ENCODE measurements around the gene ARHGEF3.
"Not testable (repeated sequence)": the region's sequence is repeated elsewhere in the genome, so short reads cannot be mapped to it uniquely, and the experiment has no call there.

The ARHGEF3 gene

GRCh38 chr3:56724676-56725075, 77.1 kb downstream of the ARHGEF3 start:
- no peak for DNase-seq

- DNase-seq: no peak
These were observed 80.9 kb downstream of the ARHGEF3 start for GRCh38 chr3:56720849-56721248.

GRCh38 chr3:56718809-56719208, 82.9 kb downstream of the ARHGEF3 start:
- DNase-seq: not testable (repeated sequence)

- DNase-seq: no peak
These were observed 90.4 kb downstream of the ARHGEF3 start for GRCh38 chr3:56711344-56711743.

DNA sequence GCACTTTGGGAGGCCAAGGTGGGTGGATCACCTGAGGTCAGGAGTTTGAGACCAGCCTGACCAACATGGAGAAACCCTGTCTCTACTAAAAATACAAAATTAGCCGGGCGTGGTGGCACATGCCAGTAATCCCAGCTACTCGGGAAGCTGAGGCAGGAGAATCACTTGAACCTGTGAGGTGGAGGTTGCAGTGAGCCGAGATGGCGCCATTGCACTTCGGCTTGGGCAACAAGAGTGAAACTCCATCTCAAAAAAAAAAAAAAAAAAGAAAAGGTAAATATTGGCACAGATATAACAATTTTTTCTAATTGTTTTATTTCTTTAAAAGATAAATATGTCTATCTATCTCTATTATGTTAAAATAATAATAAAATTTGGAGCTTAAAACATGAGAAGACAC, 94.3 kb downstream of the ARHGEF3 start:
- DNase-seq: not testable (repeated sequence)

GRCh38 chr3:56706629-56707028, 95.1 kb downstream of the ARHGEF3 start:
- DNase-seq: no peak

DNA sequence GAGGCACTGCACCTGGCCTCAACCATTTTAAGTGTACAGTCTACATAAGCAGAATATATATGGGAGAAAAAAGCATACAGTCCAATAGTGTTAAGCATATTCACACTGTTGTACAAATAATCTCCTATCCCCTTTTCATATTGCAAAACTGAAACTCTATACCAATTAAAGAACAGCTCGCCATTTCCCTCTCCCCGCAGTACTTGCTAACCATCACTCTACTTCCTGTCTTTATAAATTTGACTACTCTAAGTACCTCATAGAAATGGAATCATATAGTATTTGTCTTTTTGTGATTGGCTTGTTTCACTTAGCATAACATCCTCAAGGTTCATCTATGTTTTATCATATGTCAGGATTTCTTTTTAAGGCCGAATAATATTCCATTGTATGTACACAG, 97.0 kb downstream of the ARHGEF3 start:
- no peak for DNase-seq

DNA sequence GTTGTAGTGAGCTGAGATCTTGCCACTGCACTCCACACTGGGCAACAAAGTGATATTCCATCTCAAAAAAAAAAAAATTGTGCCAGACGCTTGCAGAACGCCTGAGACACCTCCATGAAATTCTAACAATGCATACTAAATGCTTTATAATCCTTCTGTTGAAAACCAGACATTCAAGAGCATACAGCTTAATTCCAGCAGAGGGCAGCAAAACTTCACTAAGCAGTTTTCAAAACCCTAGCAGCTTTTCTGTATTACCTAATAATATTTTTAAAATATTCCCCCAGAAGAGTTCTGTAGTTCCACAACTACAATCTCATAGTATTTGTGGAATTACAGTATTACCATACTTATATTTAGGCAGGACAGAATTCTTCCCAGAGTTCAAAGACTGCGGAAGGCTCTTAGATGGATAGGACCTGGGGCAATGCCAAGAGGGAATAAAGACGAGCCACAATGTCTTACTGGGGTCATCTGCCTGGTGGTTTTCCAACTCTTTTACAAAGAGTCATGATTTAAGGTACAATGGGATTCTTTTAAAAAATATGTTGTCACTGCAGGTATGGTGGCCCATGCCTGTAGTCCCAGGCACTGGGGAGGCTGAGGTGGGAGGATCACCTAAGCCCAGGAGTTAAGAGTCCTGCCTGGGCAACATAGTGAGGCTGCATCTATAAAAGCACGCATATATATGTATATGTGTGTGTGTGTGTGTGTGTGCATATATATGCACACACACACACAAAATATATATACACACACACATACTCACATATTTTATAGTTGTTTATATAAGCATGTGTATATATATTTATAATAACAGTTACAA, 99.0 kb downstream of the ARHGEF3 start:
- DNase-seq: peak; percentile 67

- DNase-seq: no peak
These were observed 101.6 kb downstream of the ARHGEF3 start for GRCh38 chr3:56700151-56700550.

GRCh38 chr3:56694867-56695683, 106.7 kb downstream of the ARHGEF3 start:
- no peak for DNase-seq

- no peak for DNase-seq
These were observed 108.0 kb downstream of the ARHGEF3 start for GRCh38 chr3:56693750-56694149.

DNA sequence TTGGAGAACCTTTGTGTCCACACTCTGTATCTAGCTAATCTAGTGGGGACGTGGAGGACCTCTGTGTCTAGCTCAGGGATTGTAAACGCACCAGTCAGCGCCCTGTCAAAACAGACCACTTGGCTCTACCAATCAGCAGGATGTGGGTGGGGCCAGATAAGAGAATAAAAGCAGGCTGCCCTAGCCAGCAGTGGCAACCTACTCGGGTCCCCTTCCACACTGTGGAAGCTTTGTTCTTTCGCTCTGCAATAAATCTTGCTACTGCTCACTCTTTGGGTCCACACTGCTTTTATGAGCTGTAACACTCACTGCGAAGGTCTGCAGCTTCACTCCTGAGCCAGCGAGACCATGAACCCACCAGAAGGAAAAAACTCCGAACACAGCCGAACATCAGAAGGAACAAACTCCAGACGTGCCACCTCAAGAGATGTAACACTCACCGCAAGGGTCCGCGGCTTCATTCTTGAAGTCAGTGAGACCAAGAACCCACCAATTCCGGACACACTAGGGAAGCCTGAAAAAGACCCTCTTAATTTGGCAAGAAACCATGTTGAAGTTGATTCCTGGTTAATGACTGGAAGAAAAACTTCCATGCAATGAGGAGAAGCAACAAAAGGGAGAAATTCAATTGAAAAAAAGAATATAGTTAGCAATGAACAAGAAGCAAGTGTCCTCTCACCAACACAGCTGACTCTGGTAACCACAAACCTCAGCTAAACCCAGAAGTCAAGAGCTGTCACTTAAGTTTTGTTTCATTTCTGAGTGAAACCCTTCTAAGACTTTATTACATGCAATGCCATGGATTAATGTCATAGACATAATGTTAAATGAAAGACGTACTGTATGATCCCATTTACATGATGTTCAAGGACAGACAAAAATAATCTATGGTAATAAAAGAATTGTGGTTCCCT, 109.0 kb downstream of the ARHGEF3 start:
- DNase-seq: not testable (repeated sequence)

GRCh38 chr3:56692001-56692365, 109.8 kb downstream of the ARHGEF3 start:
- not testable (repeated sequence) for DNase-seq

DNA sequence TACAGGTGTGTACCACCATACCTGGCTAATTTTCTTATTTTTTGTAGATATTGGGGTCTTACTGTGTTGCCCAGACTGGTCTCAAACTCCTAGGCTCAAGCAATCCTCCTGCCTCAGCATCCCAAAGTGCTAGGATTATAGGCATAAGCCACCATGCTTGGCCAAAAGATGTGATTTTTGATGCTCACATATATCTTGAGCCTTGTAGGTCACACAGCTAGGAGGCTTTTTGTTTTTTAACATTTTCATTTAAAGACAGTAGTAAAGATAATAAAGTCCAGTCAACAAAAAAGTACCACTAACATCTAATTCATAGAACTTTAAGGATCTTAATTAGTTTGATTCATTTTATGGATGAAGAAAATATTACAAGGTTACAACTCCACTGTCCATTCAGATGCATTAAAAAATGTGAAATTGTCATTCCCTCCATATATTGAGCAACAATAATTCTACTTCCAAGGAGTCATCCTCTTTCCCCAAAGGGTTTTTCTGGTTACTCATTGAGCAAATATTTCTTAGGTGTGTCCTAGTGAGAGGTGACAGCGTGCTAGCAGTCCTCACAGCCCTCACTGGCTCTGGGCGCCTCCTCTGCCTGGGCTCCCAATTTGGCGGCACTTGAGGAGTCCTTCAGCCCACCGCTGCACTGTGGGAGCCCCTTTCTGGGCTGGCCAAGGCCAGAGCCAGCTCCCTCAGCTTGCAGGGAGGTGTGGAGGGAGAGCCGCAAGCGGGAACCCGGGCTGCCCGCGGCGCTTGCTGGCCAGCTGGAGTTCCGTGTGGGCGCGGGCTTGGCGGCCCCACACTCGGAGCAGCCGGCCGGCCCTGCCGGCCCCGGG, 110.4 kb downstream of the ARHGEF3 start:
- DNase-seq: no peak

- DNase-seq: no peak
These were observed 112.4 kb downstream of the ARHGEF3 start for GRCh38 chr3:56689303-56689702.

DNA sequence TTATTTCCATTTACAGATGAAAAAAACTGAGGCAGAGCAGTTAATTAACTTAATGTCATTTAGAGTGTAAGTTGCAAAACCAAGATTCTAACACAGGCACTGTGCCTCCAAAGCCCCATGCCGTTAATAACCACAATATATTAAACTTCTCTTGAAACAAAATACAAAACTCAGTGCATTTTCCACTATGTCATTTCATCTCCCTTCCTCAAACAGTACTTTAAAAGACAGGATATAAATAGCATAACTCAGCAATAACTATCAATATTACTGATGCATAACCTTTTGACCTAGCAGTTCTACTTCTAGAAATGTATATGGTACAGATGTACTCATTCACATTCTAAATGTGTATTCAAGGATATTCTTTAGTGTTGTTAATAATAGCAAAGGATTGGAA, 113.6 kb downstream of the ARHGEF3 start:
- DNase-seq: no peak

DNA sequence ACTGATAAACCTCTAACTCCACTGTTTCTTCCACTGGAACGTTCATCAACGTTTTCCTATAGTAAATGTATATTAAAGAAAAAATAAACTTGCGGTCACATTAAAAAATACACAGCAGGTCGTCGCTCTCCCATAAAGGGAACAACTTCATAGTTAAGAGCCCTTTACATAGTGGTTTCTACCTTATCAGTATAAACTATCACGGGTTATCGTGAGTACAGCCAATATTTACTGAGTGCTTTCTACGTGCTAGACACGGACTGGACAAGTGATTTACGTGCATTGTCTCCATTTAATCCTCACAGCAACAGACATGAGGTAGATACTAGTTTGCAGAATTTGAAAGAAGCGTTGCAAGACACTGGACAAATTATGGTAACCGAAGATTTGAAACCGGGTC, 117.7 kb downstream of the ARHGEF3 start:
- DNase-seq: no peak

- peak; percentile 85 for DNase-seq
These were observed 118.5 kb downstream of the ARHGEF3 start, which contains the start of gene TASOR for GRCh38 chr3:56683122-56683817. TSS of gene TASOR (minus strand) at chr3:56683265. CDS start at chr3:56683006, 259 bp downstream.

DNA sequence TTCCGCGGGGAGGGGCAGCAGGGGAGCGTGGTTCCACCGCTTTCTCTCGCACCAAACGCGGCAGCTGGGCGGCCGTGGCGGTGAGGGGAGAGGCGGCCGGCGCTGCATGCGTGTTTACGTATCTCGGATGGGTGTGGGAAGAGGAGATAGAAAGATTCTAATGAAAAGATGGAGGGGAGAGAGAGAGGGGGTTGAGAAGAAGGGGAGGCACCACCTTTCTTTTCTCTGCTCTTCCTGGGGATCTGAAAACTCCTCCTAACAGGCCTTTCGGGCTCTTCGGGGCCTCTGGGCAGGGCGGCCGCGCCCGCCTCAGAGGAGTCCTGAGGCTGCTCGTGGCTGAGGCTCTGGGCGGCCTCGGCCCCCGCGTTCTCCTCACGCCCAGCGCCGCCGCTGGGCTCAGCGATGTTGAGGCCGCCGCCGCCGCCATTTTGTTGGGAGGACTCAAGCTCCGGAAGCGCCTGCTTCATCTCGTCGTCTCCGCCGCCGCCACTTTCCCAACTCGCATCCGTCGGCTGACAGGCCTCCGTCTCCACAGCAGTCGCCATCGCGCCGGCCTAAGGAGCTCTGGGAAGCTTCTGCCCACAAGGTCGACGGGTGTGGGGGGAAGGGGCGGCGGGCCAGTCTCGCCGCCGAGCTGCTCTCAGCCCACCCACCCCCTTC, 119.2 kb downstream of the ARHGEF3 start:
- DNase-seq: peak; percentile 81

- DNase-seq: no peak
These were observed 119.7 kb downstream of the ARHGEF3 start for GRCh38 chr3:56681984-56682461.
